Skeletal muscle cell (primary cell): ENCODE measurements around the gene MDK.

Experiments
- DNase-seq: peaks from one replicate; pipeline ENCODE4 v3.0.0-alpha.2; 2010; ENCODE audit warnings: low read depth
- H3K4me3 ChIP-seq: 2 replicates; pipeline ENCODE4 v1.5.1; 2011; ENCODE audit warnings: low read depth, mild to moderate bottlenecking, control low read depth, low read length, moderate library complexity

Gene MDK

DNA sequence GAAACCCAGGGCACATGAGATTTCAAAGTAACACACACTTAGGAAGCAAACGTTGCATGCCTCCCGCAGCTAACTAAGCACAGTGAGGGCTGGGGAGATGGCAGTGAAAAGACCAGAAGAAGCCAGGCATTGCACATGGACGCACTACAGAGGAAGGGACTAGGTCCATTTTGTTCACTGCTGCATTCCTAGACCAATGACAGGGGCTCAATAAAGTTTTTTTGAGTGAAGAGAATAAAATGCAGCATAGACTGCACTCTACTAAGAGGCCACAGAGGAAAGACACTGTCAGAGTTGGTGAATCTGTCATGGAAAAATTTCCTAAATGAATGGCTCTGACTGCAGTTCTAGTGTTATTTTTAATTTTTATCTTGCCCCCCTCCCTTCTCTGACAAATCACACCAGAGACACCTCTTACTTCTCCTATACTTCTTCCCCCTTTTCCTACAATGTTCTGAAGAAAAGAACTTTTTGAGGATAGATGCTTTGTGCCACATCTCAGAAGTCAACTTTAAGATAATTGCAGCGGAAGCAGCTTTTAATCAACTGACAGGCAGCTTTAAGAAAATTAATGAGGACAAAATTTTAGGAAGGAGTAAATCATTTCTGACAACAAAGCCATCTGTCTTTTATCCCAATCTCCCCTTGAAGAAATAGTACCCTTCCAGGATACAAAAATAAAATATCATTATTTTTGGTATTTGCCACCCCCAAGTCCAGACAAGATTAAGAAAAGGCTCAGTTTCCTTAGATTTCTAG lies 44.9 kb downstream of the MDK start:
- no peak overlapping the region for H3K4me3 ChIP-seq
- no peak for DNase-seq

DNA sequence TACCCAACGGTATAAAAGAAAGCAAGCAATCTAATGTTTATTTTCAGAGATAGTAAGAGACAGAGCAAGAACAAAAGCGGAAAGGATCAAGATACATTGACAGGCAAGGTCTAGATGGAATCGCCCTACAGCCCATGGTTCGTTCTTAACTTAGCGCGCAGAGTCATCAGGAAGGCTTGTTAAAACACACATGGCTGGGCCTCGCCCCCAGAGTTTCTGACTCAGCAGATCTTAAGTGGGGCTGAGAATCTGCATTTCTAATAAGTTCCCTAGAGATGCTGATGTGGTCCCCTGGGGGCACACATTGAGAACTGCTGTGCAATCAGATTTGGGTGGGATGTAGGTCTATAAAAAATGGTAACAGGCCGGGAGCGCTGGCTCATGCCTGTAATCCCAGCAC lies 45.9 kb downstream of the MDK start:
- DNase-seq = no peak
- H3K4me3 ChIP-seq = no peak overlapping the region

DNA sequence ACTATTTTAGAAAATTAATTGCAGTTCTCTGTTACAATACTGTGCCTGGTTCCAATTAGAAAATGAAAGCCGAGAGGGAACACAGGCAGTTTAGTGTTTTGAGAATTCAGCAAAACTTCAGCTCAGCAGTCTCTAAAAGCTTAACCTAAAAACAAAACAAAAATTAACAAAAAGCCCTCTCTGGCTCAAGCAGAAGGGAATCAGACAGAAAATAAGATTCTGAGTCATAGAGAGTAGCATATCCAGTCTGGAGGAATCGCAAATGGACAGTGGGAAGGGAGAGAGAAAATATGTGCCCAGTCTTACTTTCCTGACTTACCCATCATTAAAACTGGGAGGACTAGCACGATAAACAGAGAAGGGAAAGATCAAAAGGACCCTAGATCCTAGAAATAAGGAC lies 48.2 kb downstream of the MDK start:
- DNase-seq = no peak

DNA sequence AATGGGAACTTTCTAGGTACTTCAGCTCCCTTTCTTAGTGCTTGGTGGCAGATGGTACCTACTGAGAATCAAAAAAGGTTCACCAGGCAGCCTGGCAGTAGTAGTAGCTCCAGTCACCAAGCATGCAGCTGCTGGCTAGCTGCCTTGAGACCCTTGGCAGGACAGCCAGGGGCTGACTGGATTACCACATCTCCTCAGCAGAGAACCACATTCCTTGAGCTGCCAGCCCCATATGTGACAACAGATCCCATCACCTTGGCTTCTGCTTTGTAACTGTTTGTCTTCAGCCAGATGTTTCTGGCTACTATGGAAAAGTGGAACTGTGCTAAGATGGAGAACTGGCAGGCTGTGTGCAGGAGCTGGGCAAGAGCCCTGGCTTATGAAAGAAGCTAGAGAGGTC lies 49.7 kb downstream of the MDK start:
- no peak for DNase-seq
- no peak overlapping the region for H3K4me3 ChIP-seq

More for the DNA sequence above, 48.2 kb downstream of the MDK start:
- H3K4me3 ChIP-seq = no peak overlapping the region
